Peyer's patch (tissue), 4 donors: Measurements from ENCODE around the gene CD300LB.

ENCODE experiments used
- CTCF ChIP-seq, 6 experiments: fragments of 450-650 bp in 4 of 6; fragments of 200-600 bp in 2 of 6; sonication (generic) in 1 of 6; IDR thresholded peaks; one replicate each; pipeline ENCODE4 v1.5.1; 2017 to 2019; ENCODE audit warnings: antibody characterized with exemption in 6 of 6, mild to moderate bottlenecking in 3 of 6, moderate library complexity in 1 of 6
- POLR2A ChIP-seq, 2 donors: fragments of 450-650 bp; IDR thresholded peaks; one replicate each; pipeline ENCODE4 v1.5.1; 2017; ENCODE audit warnings: antibody characterized with exemption in 2 of 2, mild to moderate bottlenecking in 2 of 2, moderate library complexity in 2 of 2

- TF ChIP-seq POLR2A (IDR thresholded peaks at IDR 0.05) = no peak
- TF ChIP-seq CTCF (IDR thresholded peaks at IDR 0.05) = no peak
These were observed 16.5 kb downstream of the CD300LB start for GRCh38 chr17:74514632-74515334.
